BJ (cell line): Measurements from ENCODE around the gene SRSF4. TPM values are rescaled to one million over a fixed set of nuclear protein-coding genes. Genes with fewer than 3 reads are reported as not detected.

Experiments
- CTCF ChIA-PET: fragments of 350-600 bp; formaldehyde crosslinking; extraction: SDS; loops from one replicate; lab custom pipeline; 2021; ENCODE audit warnings: antibody characterized with exemption, inconsistent platforms; lab: Yijun Ruan, JAX
- POLR2A ChIA-PET: fragments of 300-600 bp; sonication (Branson Sonifier 250); formaldehyde crosslinking; extraction: SDS; loops from one replicate; lab custom pipeline; 2021; ENCODE audit warnings: antibody characterized with exemption; lab: Charles Lee
- DNase-seq: peaks from one replicate; pipeline ENCODE4 v3.0.0-alpha.2; 2011; ENCODE audit warnings: low read depth
- H3K27me3 ChIP-seq: 2 replicates; pipeline ENCODE4 v1.6.0; 2011; ENCODE audit warnings: low read length; ENCODE audit not compliant: control insufficient read depth, insufficient read depth
- H3K36me3 ChIP-seq: 2 replicates; pipeline ENCODE4 v1.5.1; 2011; ENCODE audit warnings: low read length; ENCODE audit not compliant: control insufficient read depth, insufficient read depth
- H3K4me3 ChIP-seq: 2 replicates; pipeline ENCODE4 v1.5.1; 2011; ENCODE audit warnings: low read depth, mild to moderate bottlenecking, control low read depth, low read length
- polyA plus RNA-seq: library from polyadenylated mRNA; depleted of rRNA; stranded (reverse); fragments of >200 nt; gene quantifications from 2 replicates; pipeline ENCODE4 v1.2.3, GENCODE V29; 2011
- TF ChIP-seq, protein P1 (sequence below): IDR thresholded peaks from 2 replicates; pipeline ENCODE4 v1.5.1; 2011; ENCODE audit warnings: low read depth, mild to moderate bottlenecking, control low read depth, inconsistent platforms, low read length, moderate library complexity; ENCODE audit not compliant: insufficient read depth

Gene SRSF4
- polyA plus RNA-seq, 1 experiment: 19.6 TPM

DNA sequence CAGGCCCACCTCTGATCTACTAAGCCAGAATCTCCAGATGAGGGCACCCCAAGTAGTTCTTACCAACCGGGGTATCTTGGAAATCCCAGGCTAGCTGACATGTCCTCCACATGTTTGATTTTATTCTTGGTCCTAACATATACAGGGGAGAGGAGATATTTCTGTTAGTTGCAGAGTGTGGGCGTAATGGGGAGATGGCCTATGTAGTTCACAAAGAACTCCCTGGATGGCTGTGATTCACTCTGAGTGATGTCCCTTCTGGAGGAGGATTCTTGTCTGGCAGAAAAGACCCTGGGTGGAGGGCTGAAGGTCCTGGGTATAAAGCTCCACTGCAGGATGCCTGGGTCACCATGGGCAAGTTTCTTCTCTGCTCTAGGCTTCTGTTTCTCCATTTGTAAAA is 35.9 kb upstream of the SRSF4 start:
- peaks cover 7% of the 10 kb centered on the region for H3K36me3 ChIP-seq
- no peak overlapping the region for H3K4me3 ChIP-seq
- DNase-seq: no peak
- TF ChIP-seq, protein P1, sequence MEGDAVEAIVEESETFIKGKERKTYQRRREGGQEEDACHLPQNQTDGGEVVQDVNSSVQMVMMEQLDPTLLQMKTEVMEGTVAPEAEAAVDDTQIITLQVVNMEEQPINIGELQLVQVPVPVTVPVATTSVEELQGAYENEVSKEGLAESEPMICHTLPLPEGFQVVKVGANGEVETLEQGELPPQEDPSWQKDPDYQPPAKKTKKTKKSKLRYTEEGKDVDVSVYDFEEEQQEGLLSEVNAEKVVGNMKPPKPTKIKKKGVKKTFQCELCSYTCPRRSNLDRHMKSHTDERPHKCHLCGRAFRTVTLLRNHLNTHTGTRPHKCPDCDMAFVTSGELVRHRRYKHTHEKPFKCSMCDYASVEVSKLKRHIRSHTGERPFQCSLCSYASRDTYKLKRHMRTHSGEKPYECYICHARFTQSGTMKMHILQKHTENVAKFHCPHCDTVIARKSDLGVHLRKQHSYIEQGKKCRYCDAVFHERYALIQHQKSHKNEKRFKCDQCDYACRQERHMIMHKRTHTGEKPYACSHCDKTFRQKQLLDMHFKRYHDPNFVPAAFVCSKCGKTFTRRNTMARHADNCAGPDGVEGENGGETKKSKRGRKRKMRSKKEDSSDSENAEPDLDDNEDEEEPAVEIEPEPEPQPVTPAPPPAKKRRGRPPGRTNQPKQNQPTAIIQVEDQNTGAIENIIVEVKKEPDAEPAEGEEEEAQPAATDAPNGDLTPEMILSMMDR: no peak
- CTCF ChIA-PET: interaction anchor here (1.6 to 1.7 kb wide), 2 partner anchors 14 to 15 kb away, joined by 3 to 4 read pairs; no protein-coding TSS in a partner anchor
- H3K27me3 ChIP-seq: no peaks in the 10 kb centered on the region
- POLR2A ChIA-PET: no interaction called here

DNA sequence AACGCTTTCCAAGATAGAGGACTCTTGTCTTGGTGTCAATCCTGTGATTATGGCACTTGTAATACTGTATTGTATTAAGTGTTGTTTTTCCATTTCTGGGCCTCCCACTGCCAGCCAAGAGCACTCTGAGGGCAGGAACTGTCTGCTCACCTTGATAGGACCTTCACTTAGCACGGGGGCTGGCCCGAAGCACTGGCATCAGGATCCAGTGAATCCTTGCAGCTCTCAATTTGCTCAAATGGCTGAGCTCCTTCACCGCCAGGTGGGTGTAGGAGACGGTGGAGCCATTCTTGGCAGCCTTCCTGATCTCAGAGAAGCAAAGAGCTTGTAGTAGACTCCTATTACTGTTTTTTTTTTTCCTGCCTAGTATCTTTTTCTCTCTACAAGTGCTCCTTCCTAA is 31.4 kb upstream of the SRSF4 start:
- no peak overlapping the region for H3K4me3 ChIP-seq
- peaks cover 7% of the 10 kb centered on the region for H3K36me3 ChIP-seq
- no peaks in the 10 kb centered on the region for H3K27me3 ChIP-seq
- TF ChIP-seq, protein P1: no peak
- ChIA-PET CTCF (no interaction called here), POLR2A (no interaction called here)
- no peak for DNase-seq

DNA sequence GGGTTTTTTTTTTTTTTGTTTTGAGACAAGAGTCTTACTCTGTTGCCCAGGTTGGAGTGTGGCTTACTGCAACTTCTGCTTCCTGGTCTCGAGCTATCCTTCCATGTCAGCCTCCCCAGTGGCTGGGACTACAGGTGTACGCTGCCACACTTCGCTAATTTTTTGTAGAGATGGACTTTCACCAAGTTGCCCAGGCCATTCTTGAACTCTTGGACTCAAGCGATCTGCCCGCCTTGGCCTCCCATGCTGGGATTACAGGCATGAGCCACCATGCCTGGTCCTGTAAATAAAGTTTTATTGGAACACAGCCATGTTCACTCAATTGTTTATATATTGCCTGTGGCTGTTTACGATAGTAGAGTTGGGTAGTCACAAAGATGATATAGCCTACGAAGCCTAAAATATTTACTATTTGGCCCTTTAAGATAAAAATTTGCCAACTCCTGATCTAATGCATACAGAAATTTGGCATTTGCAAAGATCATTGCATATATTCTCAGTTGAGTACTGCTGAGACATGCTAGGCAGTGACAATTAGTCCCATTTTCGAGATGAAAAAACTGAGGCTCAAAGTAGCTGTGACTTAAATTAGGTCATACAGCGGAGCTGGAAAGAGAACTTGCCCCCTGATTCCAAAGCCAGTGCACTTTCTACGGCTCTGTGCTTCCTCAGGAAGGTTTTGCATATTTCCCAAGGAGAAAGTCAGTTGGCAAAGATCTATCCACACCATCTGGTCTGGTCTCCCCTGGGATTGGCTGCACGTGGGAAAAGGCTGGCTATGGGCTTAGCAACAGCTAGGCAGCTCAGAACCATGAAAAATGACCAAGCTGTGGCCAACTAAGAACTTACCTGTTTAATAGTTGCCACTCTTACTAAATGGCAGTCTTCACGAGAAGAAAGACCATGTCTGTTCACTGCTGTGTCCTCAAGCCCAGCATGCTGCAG is 29.7 kb upstream of the SRSF4 start:
- TF ChIP-seq, protein P1: no peak
- Histone ChIP-seq H3K36me3 (peaks cover 7% of the 10 kb centered on the region), H3K27me3 (no peaks in the 10 kb centered on the region), H3K4me3 (no peak overlapping the region)
- no peak for DNase-seq
- CTCF ChIA-PET: interaction anchor here (0.7 to 1.0 kb wide), 3 partner anchors 9 to 351 kb away, joined by 3 to 4 read pairs (median 3); no protein-coding TSS in a partner anchor
- POLR2A ChIA-PET: no interaction called here

DNA sequence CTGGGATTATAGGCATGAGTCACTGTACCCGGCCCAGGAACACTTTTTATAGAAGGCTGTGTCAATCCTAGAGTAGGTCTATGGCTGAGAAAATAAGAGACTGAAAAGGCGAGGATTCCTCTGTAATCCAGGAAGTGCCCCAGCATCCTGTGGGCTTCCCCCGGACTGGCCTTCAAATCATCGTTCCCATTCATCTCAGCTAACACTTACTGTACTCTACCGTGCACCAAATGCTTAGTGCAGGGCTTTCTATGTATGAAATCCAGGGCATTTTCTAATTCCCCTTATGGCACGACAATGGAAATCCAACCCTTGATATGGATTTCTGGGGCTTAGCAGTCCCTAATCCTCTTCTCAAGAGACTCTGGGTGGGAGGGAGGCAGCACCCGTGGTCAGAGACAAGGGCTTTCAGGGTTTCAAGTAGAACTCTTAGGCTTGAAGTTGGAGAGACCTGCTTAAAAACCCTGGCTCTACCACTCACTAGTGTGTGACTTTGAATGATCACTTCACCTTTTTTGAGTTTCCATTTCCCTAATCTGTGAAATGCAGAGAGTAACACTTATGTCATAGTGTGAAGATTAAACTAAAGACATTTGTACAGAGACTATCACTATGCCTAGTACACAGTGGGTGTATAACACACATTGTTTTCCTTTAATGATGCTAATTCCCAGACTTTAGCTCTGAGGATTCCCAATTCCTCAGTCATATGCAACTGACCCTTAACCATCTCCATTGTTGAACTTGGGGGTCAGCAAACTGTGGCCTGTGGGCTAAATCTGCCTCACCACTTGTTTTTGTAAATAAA is 28.8 kb upstream of the SRSF4 start:
- TF ChIP-seq, protein P1: no peak
- CTCF ChIA-PET: interaction anchor here (0.8 to 1.0 kb wide), 3 partner anchors 18 to 350 kb away, joined by 3 read pairs; no protein-coding TSS in a partner anchor
- POLR2A ChIA-PET: no interaction called here
- DNase-seq: no peak
- Histone ChIP-seq H3K36me3 (peaks cover 6% of the 10 kb centered on the region), H3K4me3 (no peak overlapping the region), H3K27me3 (no peaks in the 10 kb centered on the region)
